HL-60 (cell line): Measurements from ENCODE around the gene ZMYM2.

Source experiments
- DNase-seq, 2 experiments: peaks; one replicate each; pipeline ENCODE4 v3.0.0-alpha.2; 2010 to 2020; ENCODE audit warnings: low read depth in 1 of 2, low spot score in 1 of 2
- H3K27ac ChIP-seq: fragments of 250-450 bp; sonication (Bioruptor Pico); replicated peaks from 2 replicates; pipeline ENCODE4 v1.5.1; 2020; ENCODE audit warnings: mild to moderate bottlenecking, moderate library complexity
- H3K27me3 ChIP-seq: fragments of 250-450 bp; sonication (Bioruptor Pico); 2 replicates; pipeline ENCODE4 v1.5.1; 2021; ENCODE audit warnings: mild to moderate bottlenecking, moderate library complexity; ENCODE audit not compliant: insufficient read depth, poor library complexity, severe bottlenecking
- H3K4me3 ChIP-seq: replicated peaks from 2 replicates; pipeline ENCODE4 v1.5.1; 2011; ENCODE audit warnings: mild to moderate bottlenecking, control low read depth, low read length; ENCODE audit not compliant: insufficient read depth
- CTCF ChIP-seq: IDR thresholded peaks from one replicate; pipeline ENCODE4 v1.5.1; 2011; ENCODE audit warnings: low read length, control low read depth, inconsistent platforms; ENCODE audit not compliant: insufficient read depth
- GABPA ChIP-seq: IDR thresholded peaks from 2 replicates; pipeline ENCODE4 v1.6.1; 2012; ENCODE audit warnings: low read depth
- POLR2AphosphoS5 ChIP-seq: IDR thresholded peaks from 2 replicates; pipeline ENCODE4 v1.6.1; 2012; ENCODE audit warnings: low read depth
- REST ChIP-seq: IDR thresholded peaks from 2 replicates; pipeline ENCODE4 v1.6.1; 2012; ENCODE audit warnings: low read depth; ENCODE audit not compliant: insufficient replicate concordance
- SPI1 ChIP-seq: IDR thresholded peaks from 2 replicates; pipeline ENCODE4 v1.6.1; 2012; ENCODE audit warnings: low read depth, mild to moderate bottlenecking, borderline replicate concordance
- long read RNA-seq: library from polyadenylated mRNA; unstranded; transcript quantifications from one replicate; pipeline ENCODE4 v2.0.0, GENCODE V29; 2020

The ZMYM2 gene
- long read RNA-seq, full-length matches to known transcripts: 14 of 93 reads
- long read RNA-seq, partial matches to known transcripts: 31 of 93 reads
- long read RNA-seq, other reads (novel, unspliced or antisense): 48 of 93 reads

GRCh38 chr13:19958155-19959111 lies at the start of gene ZMYM2:
ZMYM2 (plus strand) TSS chr13:19958727; CDS start chr13:19993073, 34,346 bp downstream.
- TF ChIP-seq CTCF: no peak
- TF ChIP-seq POLR2AphosphoS5: peak; percentile 45; the same call in 1 of the 2 replicates
- no peak for TF ChIP-seq GABPA
- peak; percentile 79 to 96 for DNase-seq

GRCh38 chr13:19910336-19911072 lies 48.0 kb upstream of the ZMYM2 start:
- Histone ChIP-seq H3K4me3 (no peak overlapping the region), H3K27ac (no peak overlapping the region), H3K27me3 (no peaks in the 10 kb centered on the region)
- TF ChIP-seq SPI1 (no peak), REST (no peak), GABPA (no peak), POLR2AphosphoS5 (no peak), CTCF (no peak)
- DNase-seq: peak in 1 of 2 experiments; percentile 10

More at GRCh38 chr13:19958155-19959111, at the start of gene ZMYM2:
- H3K4me3 ChIP-seq: peak within 1 kb of the TSS; percentile 81
- peak within 1 kb of the TSS; percentile 96 for H3K27ac ChIP-seq
- no peaks in the 10 kb centered on the region for H3K27me3 ChIP-seq

GRCh38 chr13:19927117-19927748 lies 31.3 kb upstream of the ZMYM2 start:
- TF ChIP-seq REST (no peak), POLR2AphosphoS5 (no peak), GABPA (no peak), CTCF (no peak), SPI1 (no peak)
- no peak for DNase-seq
- Histone ChIP-seq H3K27ac (no peak overlapping the region), H3K27me3 (no peaks in the 10 kb centered on the region), H3K4me3 (no peak overlapping the region)
